Transverse colon (tissue), 3 donors: ENCODE data around the gene DCUN1D3.

ENCODE experiments used
- POLR2A ChIP-seq: fragments of 450-650 bp; IDR thresholded peaks from one replicate; pipeline ENCODE4 v1.6.1; 2016; ENCODE audit warnings: antibody characterized with exemption, mild to moderate bottlenecking, moderate library complexity
- TF ChIP-seq, protein P1 (sequence below), 5 experiments: fragments of 200-600 bp in 3 of 5; fragments of 450-650 bp in 2 of 5; sonication (generic) in 3 of 5; IDR thresholded peaks; 1 replicate in 2 of 5; 2 replicates in 3 of 5; pipeline ENCODE4 v1.5.1; 2016 to 2017; ENCODE audit warnings: antibody characterized with exemption in 5 of 5, inconsistent platforms in 3 of 5, mild to moderate bottlenecking in 2 of 5, moderate library complexity in 1 of 5

DNA sequence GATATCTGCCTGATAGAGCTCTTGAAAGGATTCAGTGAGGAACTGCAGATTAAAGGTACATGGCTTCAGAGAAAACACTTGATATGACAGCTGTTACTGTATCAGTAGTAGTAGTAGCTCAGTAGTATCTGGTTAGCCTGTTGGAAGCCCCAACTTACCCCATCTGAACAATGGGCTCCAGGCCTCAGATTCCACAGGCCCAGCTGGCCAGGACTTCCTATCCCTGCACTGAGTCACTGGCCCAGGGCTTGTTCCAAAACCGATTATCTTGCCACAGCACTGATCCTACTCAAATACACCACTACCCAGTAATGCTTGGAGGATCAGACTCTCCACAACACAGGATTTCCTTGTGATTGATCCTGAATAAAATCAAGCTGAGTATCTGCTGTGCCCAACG lies 32.6 kb downstream of the DCUN1D3 start:
- TF ChIP-seq, protein P1, sequence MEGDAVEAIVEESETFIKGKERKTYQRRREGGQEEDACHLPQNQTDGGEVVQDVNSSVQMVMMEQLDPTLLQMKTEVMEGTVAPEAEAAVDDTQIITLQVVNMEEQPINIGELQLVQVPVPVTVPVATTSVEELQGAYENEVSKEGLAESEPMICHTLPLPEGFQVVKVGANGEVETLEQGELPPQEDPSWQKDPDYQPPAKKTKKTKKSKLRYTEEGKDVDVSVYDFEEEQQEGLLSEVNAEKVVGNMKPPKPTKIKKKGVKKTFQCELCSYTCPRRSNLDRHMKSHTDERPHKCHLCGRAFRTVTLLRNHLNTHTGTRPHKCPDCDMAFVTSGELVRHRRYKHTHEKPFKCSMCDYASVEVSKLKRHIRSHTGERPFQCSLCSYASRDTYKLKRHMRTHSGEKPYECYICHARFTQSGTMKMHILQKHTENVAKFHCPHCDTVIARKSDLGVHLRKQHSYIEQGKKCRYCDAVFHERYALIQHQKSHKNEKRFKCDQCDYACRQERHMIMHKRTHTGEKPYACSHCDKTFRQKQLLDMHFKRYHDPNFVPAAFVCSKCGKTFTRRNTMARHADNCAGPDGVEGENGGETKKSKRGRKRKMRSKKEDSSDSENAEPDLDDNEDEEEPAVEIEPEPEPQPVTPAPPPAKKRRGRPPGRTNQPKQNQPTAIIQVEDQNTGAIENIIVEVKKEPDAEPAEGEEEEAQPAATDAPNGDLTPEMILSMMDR (IDR thresholded peaks at IDR 0.05) = no peak
- TF ChIP-seq POLR2A = no peak
